ENCODE measurements around the gene CFL2. TPM values are rescaled to one million over a fixed set of nuclear protein-coding genes. Genes with fewer than 3 reads are reported as not detected.

The CFL2 gene
- 27.7 and 47.7 TPM in 2 replicates for total RNA-seq (2014; rRNA removed; shearing (Covaris generic))

GRCh38 chr14:34714320-34715126, at the start of gene CFL2:
Gene CFL2 (minus strand): TSS chr14:34714593. CDS start chr14:34714540, 53 bp downstream.

Small RNA genes within 50 kb of the gene (small RNA-seq; reads per million reads assigned to genes)
- gene RNU6-1261P, result not detected

Other genes with a start within 250 kb of the CFL2 start
- 39.9 and 42.4 TPM in 2 replicates for gene EAPP, start 174.9 kb downstream of the CFL2 start, total RNA-seq (2014; rRNA removed; shearing (Covaris generic))
- gene SNX6, start 84.4 kb downstream of the CFL2 start, total RNA-seq (2014; rRNA removed; shearing (Covaris generic)), result 30.1 and 40.2 TPM in 2 replicates
- 17.6 and 25.2 TPM in 2 replicates for gene BAZ1A, start 160.8 kb upstream of the CFL2 start, total RNA-seq (2014; rRNA removed; shearing (Covaris generic))